ENCODE measurements around the gene STK24.

GRCh38 chr13:98606296-98606695, 29.4 kb upstream of the STK24 start:
- TF ChIP-seq CTCF (conservative IDR thresholded peaks at IDR 0.05; ENCODE audit: low read length) (no peak), EZH2phosphoT487 (IDR thresholded peaks at IDR 0.05; ENCODE audit: borderline replicate concordance, low read depth, low read length) (no peak)

Measured in OCI-LY7 (cell line).